ENCODE measurements around the gene SEZ6L.

Gene SEZ6L

DNA sequence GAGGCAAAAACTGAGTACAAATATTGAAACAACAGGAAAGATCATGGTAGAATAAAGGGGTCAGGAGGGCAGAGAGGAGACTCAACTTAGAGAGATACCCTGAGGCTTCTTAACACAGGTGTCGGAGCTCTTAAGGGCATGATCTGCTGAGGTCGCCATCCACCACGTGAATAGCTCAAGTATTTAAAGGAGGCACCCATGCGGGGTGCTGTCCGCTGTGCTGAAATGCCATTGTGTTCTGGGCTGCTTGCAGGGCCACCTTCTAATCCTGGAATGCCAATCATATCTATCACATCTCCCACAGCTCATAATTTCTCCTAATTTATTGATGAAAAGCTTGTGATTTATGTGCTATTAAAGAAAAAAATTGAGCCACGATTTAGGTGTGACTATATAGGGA is 90.2 kb downstream of the SEZ6L start:
- peak in 1 of 2 experiments; percentile 10 for DNase-seq (ENCODE audit: low read depth in 1 of 2, low spot score in 1 of 2)
- peaks cover 7% of the 10 kb centered on the region for H3K27me3 ChIP-seq (ENCODE audit: insufficient read depth, poor library complexity, severe bottlenecking)
- H3K27ac ChIP-seq (replicated peaks): no peak overlapping the region
- H3K4me3 ChIP-seq (replicated peaks; ENCODE audit: insufficient read depth, low read length): no peak overlapping the region
- TF ChIP-seq CTCF (IDR thresholded peaks at IDR 0.05; ENCODE audit: insufficient read depth, low read length) (no peak), REST (IDR thresholded peaks at IDR 0.05; ENCODE audit: insufficient replicate concordance, low read depth) (peak; percentile 99), GABPA (IDR thresholded peaks at IDR 0.05; ENCODE audit: low read depth) (no peak), SPI1 (IDR thresholded peaks at IDR 0.05; ENCODE audit: borderline replicate concordance, low read depth) (no peak), POLR2AphosphoS5 (IDR thresholded peaks at IDR 0.05; ENCODE audit: low read depth) (no peak)

DNA sequence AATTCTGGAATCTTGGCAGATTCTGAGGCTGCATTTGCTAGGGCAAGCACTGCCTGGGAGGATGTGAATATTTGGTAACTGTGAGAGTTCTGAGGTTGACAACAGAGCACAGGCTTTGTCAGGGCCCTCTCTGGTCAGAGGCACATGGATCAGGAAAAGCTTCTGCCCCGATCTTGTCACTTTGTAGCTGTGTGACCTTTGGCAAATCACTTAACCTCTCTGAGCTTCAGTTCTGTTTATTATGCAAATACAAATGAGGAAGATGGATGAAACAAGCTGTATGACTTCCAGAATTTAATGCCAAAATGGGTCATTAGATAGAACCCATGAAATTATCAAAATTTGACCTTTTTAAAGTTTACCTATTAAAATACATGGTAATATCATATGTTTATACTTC is 94.9 kb downstream of the SEZ6L start:
- no peak for DNase-seq (ENCODE audit: low read depth in 1 of 2, low spot score in 1 of 2)
- H3K27ac ChIP-seq (replicated peaks): no peak overlapping the region
- H3K27me3 ChIP-seq (ENCODE audit: insufficient read depth, poor library complexity, severe bottlenecking): peaks cover 2% of the 10 kb centered on the region
- H3K4me3 ChIP-seq (replicated peaks; ENCODE audit: insufficient read depth, low read length): no peak overlapping the region
- no peak for TF ChIP-seq POLR2AphosphoS5 (IDR thresholded peaks at IDR 0.05; ENCODE audit: low read depth)
- no peak for TF ChIP-seq REST (IDR thresholded peaks at IDR 0.05; ENCODE audit: insufficient replicate concordance, low read depth)
- no peak for TF ChIP-seq SPI1 (IDR thresholded peaks at IDR 0.05; ENCODE audit: borderline replicate concordance, low read depth)
- TF ChIP-seq GABPA (IDR thresholded peaks at IDR 0.05; ENCODE audit: low read depth): no peak
- TF ChIP-seq CTCF (IDR thresholded peaks at IDR 0.05; ENCODE audit: insufficient read depth, low read length): no peak

DNA sequence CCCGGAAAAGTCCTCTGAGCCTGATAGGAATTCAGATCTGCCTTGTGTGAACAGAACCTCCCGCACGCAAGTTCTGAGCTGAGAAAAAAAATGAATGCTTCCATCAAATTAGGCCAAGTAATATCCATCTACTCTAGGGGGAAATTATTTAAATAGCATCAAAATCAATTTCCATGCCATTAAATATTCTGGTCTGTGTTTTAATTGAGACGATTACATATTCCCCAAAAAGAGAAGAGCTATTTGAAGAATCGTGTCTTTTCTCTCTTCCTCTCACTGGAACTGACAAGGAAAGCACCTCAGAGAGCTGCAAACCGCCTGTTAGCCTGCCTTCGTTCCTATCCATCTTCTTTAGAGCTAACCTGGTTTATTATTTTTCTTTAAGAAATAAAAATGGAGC is 96.0 kb downstream of the SEZ6L start:
- no peak overlapping the region for H3K4me3 ChIP-seq (replicated peaks; ENCODE audit: insufficient read depth, low read length)
- DNase-seq (ENCODE audit: low read depth in 1 of 2, low spot score in 1 of 2): no peak
- no peak for TF ChIP-seq SPI1 (IDR thresholded peaks at IDR 0.05; ENCODE audit: borderline replicate concordance, low read depth)
- no peak for TF ChIP-seq POLR2AphosphoS5 (IDR thresholded peaks at IDR 0.05; ENCODE audit: low read depth)
- no peak for TF ChIP-seq REST (IDR thresholded peaks at IDR 0.05; ENCODE audit: insufficient replicate concordance, low read depth)
- no peak for TF ChIP-seq GABPA (IDR thresholded peaks at IDR 0.05; ENCODE audit: low read depth)
- TF ChIP-seq CTCF (IDR thresholded peaks at IDR 0.05; ENCODE audit: insufficient read depth, low read length): no peak
- no peak overlapping the region for H3K27ac ChIP-seq (replicated peaks)
- H3K27me3 ChIP-seq (ENCODE audit: insufficient read depth, poor library complexity, severe bottlenecking): no peaks in the 10 kb centered on the region
